GM15510 (cell line): ENCODE data around the gene MAST3.
A peak's percentile ranks its signal among the peaks of the same experiment; 100 is the strongest.

Experiments
- POLR2A ChIP-seq: IDR thresholded peaks from 3 replicates; pipeline ENCODE4 v1.6.1; 2011; ENCODE audit warnings: borderline replicate concordance; ENCODE audit not compliant: insufficient read length; ENCODE audit errors: extremely low read depth

The MAST3 gene

DNA sequence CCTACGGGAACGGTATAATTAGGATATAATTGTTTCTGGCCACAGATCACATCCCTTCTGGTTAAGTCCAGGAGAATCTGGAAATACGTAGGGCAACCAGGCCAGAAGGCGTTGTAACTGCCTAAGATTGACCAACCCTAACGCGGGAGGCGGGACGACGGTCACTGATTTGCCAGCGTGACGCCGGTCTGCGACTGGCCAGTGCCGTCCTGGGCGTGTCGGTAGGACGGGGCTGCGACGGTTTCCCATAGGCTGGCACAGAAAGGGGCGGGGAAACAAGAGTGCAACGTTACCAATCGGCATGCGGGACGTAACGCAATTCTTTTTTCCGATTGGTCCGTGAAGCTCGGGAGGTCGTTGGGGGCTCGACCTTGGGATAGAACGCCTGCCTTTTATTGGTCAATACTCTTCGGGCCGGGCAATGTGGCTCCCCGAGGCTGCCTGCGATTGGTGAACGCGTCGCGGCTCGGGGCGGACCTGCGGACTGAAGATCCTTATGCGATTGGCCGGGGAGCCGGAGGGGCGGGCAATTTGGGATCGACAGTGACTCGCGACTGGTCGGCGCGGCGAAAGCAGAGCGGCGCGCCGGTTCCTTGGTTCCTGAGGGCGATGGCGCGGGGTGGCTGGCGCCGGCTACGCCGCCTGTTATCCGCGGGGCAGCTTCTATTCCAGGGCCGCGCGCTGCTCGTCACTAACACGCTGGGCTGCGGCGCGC lies 95.3 kb downstream of the MAST3 start, which contains the start of gene MPV17L2:
MPV17L2 (plus strand) TSS at position 546 of the 715 bp plus-strand sequence; CDS start at position 610, 64 bp downstream.
- TF ChIP-seq POLR2A: peak; percentile 70

DNA sequence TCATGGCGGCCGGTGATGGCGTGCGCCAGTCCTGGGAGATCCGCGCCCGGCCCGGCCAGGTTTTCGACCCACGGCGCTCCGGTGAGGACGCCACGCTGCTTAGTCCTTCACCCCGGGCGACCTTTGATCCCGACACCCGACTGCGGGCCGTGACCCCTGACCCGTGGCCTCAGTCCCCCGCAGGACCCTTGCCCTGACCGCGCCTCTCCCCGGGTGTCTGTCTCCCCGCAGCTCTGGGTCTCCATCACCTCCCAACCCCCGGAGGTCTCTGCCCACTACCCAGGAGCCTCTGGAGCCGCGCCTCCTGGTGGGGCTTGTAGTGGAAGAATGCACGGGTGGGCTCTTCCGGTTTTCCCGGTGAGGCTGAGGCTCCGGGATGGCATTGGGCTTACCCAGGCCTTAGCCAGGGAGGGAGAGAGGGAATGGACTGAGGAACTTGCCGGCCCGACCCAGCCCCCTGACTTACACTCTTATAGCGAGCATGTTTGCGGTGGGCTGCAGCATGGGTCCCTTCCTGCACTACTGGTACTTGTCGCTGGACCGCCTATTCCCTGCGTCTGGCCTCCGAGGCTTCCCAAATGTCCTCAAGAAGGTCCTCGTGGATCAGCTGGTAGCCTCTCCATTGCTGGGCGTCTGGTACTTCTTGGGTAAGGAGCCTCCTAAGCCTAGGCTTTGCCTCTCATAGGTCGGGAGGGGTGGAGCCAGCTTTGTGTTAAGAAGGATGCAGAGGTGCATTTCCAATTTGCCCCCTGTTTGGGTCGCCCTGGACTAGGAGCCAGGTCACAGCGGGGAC lies 96.0 kb downstream of the MAST3 start:
- TF ChIP-seq POLR2A: no peak

DNA sequence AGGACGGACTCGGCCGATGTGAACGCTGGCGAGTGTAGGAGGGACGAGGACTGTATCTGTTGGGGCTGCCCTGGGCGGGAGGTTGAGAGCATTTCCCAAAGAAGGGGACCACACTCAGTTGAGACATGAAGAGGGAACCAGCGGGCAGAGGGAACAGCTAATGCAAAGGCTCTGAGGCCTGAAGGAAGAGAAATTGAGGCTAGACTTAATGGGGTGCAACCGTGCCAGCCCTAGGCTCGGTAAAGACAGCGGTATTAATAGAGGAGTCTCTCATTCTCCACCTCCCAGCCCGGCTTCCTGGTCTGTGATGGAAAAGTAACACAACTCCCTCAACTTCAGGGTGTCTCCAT lies 96.6 kb downstream of the MAST3 start:
- no peak for TF ChIP-seq POLR2A

DNA sequence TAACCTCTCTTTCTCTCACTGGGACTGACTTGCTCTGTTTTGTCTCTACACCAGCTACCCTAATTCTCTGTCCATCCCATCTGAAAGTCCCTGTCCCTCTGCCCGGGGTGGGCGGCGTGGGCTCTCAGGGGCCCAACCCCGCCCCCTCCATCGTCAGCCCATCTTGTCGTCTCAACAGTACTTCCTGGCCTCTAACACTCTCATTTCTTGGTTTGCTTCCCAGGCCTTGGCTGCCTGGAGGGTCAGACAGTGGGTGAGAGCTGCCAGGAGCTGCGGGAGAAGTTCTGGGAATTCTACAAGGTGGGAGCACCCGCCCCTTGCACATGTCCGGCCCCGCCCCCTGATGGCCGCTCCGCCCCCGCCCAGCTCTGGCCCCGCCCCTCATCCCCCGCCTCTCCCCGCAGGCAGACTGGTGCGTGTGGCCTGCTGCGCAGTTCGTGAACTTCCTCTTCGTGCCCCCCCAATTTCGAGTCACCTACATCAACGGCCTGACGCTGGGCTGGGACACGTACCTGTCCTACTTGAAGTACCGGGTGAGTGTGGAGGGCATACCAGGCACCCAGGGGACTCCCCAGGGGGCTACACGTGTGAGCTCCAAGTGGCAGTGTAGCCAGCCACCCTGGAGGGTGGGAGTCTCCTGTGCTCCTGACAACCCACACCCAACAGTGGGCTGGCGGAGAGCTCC lies 97.1 kb downstream of the MAST3 start:
- no peak for TF ChIP-seq POLR2A

DNA sequence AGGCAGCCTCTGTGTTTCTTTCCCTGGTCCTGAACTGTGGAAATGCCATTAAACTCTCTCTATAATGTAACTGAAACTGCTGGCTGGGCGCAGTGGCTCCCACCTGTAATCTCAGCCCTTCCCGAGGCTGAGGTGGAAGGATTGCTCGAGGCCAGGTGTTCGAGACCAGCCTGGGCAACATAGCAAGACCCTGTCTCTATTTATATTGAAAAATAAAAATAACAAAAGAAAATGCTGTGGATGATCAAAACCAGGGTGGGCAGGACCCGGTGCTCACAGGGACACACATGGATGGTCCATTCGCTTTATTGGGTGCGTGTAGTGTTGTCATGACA lies 98.9 kb downstream of the MAST3 start:
- TF ChIP-seq POLR2A: no peak

DNA sequence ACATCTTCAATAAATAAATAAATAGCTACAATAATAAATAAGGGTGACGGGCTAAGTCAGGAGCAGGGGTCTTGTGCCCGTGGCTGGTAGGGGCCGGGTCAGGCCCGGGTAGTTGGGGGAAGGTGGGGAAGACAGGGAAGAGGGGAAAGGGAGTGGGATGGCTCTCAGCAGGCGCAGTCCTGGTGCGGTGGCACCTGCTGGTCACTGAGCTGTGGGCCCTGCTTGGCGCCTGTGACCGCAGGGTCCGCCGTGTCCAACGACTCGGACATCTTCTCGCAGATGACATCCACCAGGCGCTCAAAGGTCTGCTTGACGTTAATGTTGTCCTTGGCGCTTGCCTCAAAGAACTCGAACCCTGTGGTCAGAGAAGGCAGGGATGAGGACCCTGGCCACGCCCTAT lies 99.7 kb downstream of the MAST3 start:
- no peak for TF ChIP-seq POLR2A

DNA sequence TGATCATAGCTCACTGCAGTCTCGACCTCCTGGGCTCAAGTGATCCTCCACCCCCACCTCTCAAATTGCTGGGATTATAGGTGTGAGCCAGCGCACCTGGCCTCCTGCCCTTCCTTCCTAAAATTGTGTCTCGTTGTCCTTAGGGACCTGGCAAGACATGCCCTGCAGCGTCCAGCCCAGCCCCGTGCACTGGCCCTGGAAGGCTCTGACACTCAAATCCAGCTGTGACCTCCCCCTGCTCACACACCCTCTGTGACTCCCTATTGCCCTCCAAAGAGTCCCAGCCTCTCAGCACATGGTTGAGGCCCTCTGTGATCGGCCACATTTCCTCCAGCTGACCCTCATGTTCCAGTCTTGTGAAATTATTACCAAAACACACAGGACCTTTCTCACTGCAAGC lies 100.4 kb downstream of the MAST3 start:
- no peak for TF ChIP-seq POLR2A

DNA sequence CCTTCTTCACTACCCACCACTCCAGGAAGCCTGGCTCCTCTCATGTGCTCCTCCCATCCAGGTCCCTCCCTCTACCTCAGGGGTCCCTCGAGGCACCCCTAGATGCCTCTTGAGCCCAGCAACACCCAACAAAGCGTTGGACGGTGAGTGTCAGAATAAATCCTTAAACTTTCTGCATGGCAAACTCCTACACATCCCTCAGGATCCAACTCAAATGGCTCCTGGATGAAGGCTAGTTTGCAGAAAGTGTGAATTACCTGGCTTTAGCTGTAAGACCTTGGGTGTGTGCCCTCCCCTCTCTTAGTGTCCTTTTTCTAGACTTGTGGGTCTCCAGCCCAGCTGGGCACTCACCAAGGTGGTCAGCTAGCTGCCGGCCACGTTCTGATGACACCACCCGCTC lies 100.8 kb downstream of the MAST3 start:
- no peak for TF ChIP-seq POLR2A
